Parathyroid adenoma (tissue), 2 donors: Measurements from ENCODE around the gene QSOX2.

Experiments
- H2AFZ ChIP-seq: fragments of 300-600 bp; sonication (generic); one replicate; pipeline ENCODE4 v1.7.0; 2017; ENCODE audit warnings: antibody characterized with exemption, mild to moderate bottlenecking
- H3K27ac ChIP-seq: fragments of 300-600 bp; sonication (generic); one replicate; pipeline ENCODE4 v1.7.0; 2017
- H3K27me3 ChIP-seq: fragments of 300-600 bp; sonication (generic); one replicate; pipeline ENCODE4 v1.7.0; 2017; ENCODE audit warnings: low read length; ENCODE audit not compliant: control insufficient read depth, insufficient read depth
- H3K36me3 ChIP-seq: fragments of 300-600 bp; sonication (generic); one replicate; pipeline ENCODE4 v1.7.0; 2017; ENCODE audit warnings: low read length; ENCODE audit not compliant: control insufficient read depth, insufficient read depth
- H3K4me1 ChIP-seq: fragments of 300-600 bp; sonication (generic); one replicate; pipeline ENCODE4 v1.7.0; 2017; ENCODE audit warnings: control low read depth
- H3K4me2 ChIP-seq: fragments of 300-600 bp; sonication (generic); one replicate; pipeline ENCODE4 v1.7.0; 2017; ENCODE audit warnings: low read length
- H3K4me3 ChIP-seq: fragments of 300-600 bp; sonication (generic); one replicate; pipeline ENCODE4 v1.7.0; 2017; ENCODE audit warnings: low read depth, low read length
- H3K79me2 ChIP-seq: fragments of 300-600 bp; sonication (generic); one replicate; pipeline ENCODE4 v1.7.0; 2017; ENCODE audit warnings: control low read depth
- H3K9ac ChIP-seq: fragments of 300-600 bp; sonication (generic); one replicate; pipeline ENCODE4 v1.7.0; 2017; ENCODE audit warnings: mild to moderate bottlenecking
- H3K9me3 ChIP-seq: fragments of 300-600 bp; sonication (generic); one replicate; pipeline ENCODE4 v1.7.0; 2017; ENCODE audit warnings: low read length; ENCODE audit not compliant: control insufficient read depth
- TF ChIP-seq, protein P1 (sequence below): fragments of 300-600 bp; sonication (generic); IDR thresholded peaks from one replicate; pipeline ENCODE4 v1.7.0; 2017; ENCODE audit warnings: antibody characterized with exemption, mild to moderate bottlenecking
- donor health status: primary hyperparathyroidism.

The QSOX2 gene

DNA sequence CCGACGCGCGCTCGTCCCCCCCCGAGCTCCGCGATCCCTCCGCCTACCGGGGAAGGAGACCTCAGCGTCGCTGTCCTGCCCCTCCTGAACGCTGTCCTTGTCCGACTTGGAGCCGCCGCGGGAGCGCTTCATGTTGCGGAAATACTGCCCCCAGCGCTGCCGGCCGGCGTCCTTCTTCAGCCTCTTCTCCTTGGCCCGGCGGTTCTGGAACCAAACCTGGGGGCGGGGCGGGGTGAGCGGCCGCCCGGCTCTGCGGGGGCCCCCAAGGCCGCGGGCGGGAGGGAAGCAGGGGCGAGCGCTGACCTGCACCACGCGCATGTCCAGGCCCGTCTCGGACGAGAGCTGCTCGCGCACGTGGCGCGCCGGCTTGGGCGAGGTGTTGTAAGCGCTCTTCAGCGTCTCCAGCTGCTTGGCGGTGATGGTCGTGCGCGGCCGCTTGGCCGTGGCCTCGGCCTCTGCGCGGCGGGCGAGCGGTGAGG lies 47.0 kb downstream of the QSOX2 start:
- peaks cover 7% of the 10 kb centered on the region for H3K27me3 ChIP-seq

DNA sequence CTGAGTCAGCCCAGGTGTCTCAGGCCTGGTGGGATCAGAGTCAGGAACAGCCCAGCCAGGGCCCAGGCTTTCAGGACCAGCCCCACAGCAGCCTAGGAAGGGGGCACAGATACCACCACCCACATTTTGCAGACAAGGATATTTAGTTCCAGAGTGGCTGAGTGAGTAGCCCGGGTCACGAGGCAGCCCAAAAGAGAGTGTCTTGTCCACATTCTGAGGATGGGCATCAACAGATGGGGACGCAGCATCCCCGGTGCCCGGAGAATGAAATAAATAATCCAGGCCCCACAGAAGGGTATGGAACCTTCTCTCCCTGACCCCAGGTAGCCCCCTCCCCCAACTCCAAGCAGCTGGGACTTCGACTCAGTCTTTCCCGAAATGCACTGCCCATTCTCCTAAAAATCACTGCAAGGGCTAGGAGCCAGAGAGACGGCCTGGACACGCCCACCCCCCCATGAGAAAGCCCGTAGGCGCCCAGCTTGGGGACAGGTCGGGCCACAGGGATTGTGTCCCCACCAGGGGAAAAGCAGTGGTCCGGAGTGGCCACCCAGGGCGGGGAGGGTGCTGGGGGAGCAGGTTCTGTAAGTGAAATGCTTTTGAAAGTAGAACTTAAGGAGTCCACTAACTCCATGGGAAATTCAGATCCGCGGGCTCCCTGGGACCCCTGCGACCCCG lies 47.5 kb downstream of the QSOX2 start:
- Histone ChIP-seq H3K36me3 (no peaks in the 10 kb centered on the region), H3K27me3 (peaks cover 7% of the 10 kb centered on the region), H3K9ac (no peak overlapping the region)

More for the DNA sequence above, 47.0 kb downstream of the QSOX2 start:
- no peaks in the 10 kb centered on the region for H3K79me2 ChIP-seq
- H3K4me2 ChIP-seq: no peak overlapping the region
- no peaks in the 10 kb centered on the region for H3K4me1 ChIP-seq
- H3K4me3 ChIP-seq: no peak overlapping the region
- TF ChIP-seq, protein P1, sequence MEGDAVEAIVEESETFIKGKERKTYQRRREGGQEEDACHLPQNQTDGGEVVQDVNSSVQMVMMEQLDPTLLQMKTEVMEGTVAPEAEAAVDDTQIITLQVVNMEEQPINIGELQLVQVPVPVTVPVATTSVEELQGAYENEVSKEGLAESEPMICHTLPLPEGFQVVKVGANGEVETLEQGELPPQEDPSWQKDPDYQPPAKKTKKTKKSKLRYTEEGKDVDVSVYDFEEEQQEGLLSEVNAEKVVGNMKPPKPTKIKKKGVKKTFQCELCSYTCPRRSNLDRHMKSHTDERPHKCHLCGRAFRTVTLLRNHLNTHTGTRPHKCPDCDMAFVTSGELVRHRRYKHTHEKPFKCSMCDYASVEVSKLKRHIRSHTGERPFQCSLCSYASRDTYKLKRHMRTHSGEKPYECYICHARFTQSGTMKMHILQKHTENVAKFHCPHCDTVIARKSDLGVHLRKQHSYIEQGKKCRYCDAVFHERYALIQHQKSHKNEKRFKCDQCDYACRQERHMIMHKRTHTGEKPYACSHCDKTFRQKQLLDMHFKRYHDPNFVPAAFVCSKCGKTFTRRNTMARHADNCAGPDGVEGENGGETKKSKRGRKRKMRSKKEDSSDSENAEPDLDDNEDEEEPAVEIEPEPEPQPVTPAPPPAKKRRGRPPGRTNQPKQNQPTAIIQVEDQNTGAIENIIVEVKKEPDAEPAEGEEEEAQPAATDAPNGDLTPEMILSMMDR: no peak
- H3K9ac ChIP-seq: no peak overlapping the region
- H3K27ac ChIP-seq: no peak overlapping the region
- no peaks in the 10 kb centered on the region for H3K9me3 ChIP-seq
- H3K36me3 ChIP-seq: no peaks in the 10 kb centered on the region
- no peak overlapping the region for H2AFZ ChIP-seq

DNA sequence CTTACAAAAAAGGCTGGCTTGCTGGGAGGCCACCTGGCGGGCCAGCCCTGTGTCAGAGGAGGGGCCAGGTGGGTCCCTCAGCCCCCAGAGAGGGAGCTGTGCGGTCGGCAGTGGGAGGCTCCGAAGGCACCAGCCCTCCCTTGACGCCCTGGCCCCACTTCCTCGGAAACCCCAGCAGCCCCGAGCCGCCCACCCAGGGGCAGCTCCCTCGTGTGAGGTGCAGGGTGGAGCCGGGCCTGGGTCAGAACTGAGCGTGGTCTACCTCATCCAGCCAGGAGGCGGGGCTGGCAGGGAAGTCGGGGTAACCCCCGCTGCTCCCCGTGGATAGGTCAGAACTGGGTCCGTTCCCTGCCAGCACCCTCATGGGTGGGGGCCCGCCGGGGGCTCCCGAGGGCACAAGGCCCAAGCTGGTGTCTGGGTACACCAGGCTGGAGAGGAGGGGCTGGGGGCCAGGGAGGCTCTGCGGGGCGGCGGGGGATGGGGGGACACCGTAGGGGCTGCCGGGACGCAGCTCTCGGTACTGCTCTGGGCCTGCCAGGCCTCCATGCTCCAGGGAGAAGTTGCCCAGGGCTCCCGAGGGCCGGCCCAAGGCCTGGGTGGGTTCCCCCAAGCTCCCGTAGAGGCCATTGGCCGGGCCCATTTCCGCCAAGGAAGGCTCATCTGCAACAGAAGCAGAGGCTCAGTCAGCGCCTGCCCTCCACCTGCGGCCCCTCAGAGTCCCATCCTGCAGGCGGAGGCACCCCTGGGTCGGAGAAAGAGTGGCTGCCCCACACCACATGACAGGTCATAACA lies 48.3 kb downstream of the QSOX2 start:
- no peak overlapping the region for H2AFZ ChIP-seq
- H3K36me3 ChIP-seq: no peaks in the 10 kb centered on the region
- H3K4me1 ChIP-seq: no peaks in the 10 kb centered on the region
- H3K4me3 ChIP-seq: no peak overlapping the region
- H3K9me3 ChIP-seq: no peaks in the 10 kb centered on the region
- no peaks in the 10 kb centered on the region for H3K79me2 ChIP-seq
- H3K9ac ChIP-seq: no peak overlapping the region
- H3K4me2 ChIP-seq: no peak overlapping the region
- TF ChIP-seq, protein P1: no peak
- peaks cover 3% of the 10 kb centered on the region for H3K27me3 ChIP-seq
- H3K27ac ChIP-seq: no peak overlapping the region

More for the DNA sequence above, 47.5 kb downstream of the QSOX2 start:
- Histone ChIP-seq H3K27ac (no peak overlapping the region), H3K4me2 (no peak overlapping the region), H2AFZ (no peak overlapping the region), H3K4me1 (no peaks in the 10 kb centered on the region), H3K4me3 (no peak overlapping the region), H3K9me3 (no peaks in the 10 kb centered on the region), H3K79me2 (no peaks in the 10 kb centered on the region)
- TF ChIP-seq, protein P1: no peak

DNA sequence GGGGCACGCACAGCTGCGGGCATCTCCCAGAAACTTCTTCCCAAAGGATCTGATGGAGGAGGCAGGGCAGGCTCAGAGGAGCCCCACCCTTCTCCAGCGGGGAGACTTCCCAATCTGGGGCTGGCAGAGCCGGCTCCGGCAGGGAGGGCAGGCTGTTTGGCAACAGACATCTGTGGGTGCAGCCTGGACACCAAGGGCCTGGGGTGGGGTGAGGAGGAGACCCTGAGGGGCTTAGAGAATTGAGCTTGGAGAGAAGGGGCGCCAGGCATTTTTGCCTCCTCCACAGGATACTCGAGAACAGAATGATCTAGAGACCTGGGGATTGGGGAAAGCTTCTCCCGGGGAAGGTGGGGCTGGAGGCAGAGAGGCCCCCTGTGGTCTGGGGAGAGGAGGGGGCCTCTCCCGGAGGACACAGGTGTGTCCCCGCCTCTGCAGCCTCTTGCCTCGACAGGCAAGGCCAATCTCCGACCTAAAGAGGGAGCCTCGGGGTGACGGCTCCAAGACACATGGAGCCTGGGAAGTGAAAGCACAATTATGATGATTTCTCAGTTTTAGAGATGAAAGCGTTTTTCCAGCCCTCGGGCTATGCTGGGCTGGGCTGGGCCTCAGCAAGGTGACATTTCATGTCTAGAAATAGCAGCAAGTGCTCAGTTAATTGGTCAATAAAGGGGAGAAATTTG lies 49.1 kb downstream of the QSOX2 start:
- no peaks in the 10 kb centered on the region for H3K36me3 ChIP-seq
- H3K9me3 ChIP-seq: no peaks in the 10 kb centered on the region
- H3K27me3 ChIP-seq: peaks cover 2% of the 10 kb centered on the region
- no peak overlapping the region for H3K4me2 ChIP-seq
- no peak overlapping the region for H2AFZ ChIP-seq
- H3K4me1 ChIP-seq: no peaks in the 10 kb centered on the region
- TF ChIP-seq, protein P1: no peak
- H3K9ac ChIP-seq: no peak overlapping the region
- H3K27ac ChIP-seq: no peak overlapping the region
- no peak overlapping the region for H3K4me3 ChIP-seq
- H3K79me2 ChIP-seq: no peaks in the 10 kb centered on the region
